ENCODE data around the gene CHMP2B. TPM values are rescaled to one million over a fixed set of nuclear protein-coding genes. Genes with fewer than 3 reads are reported as not detected.
A peak's percentile ranks its signal among the peaks of the same experiment; 100 is the strongest.

The CHMP2B gene
- total and polyA plus RNA-seq, 7 donors, result 33.2 to 106 (median 44.3) TPM

GRCh38 chr3:87248831-87249230, 21.7 kb downstream of the CHMP2B start:
- DNase-seq, result no peak
- no peaks in the 10 kb centered on the region for H3K27me3 ChIP-seq
- H3K4me3 ChIP-seq, result no peak overlapping the region
- H3K4me1 ChIP-seq, result peaks cover 0 to 20% (median 7%) of the 10 kb centered on the region in 4 donors
- H3K27ac ChIP-seq, result no peak overlapping the region
- intact Hi-C loops (cut with DNase I), result no loop called here
- no peak for TF ChIP-seq POLR2A (IDR thresholded peaks at IDR 0.05)
- no peak for TF ChIP-seq CTCF (IDR thresholded peaks at IDR 0.05)
- TF ChIP-seq EP300 (IDR thresholded peaks at IDR 0.05), result no peak
- no peak for TF ChIP-seq POLR2AphosphoS5 (IDR thresholded peaks at IDR 0.05)
- H3K36me3 ChIP-seq, result peaks cover 0 to 50% (median 6%) of the 10 kb centered on the region in 4 donors
- 79 to 95% methylated on average over 1 of the region's 1 CpG for WGBS, 2 donors
- H3K9me3 ChIP-seq, result no peaks in the 10 kb centered on the region

- intact Hi-C loops (cut with DNase I), result no loop called here
- Histone ChIP-seq H3K4me3 (no peak overlapping the region), H3K27me3 (no peaks in the 10 kb centered on the region), H3K27ac (no peak overlapping the region), H3K4me1 (peaks cover 0 to 22% (median 7%) of the 10 kb centered on the region in 4 donors), H3K9me3 (no peaks in the 10 kb centered on the region), H3K36me3 (peaks cover 0 to 54% (median 6%) of the 10 kb centered on the region in 4 donors)
- 97 to 98% methylated on average over 1 of the region's 1 CpG for WGBS, 2 donors
- DNase-seq, result no peak
- no peak for TF ChIP-seq POLR2AphosphoS5 (IDR thresholded peaks at IDR 0.05)
- no peak for TF ChIP-seq POLR2A (IDR thresholded peaks at IDR 0.05)
- TF ChIP-seq EP300 (IDR thresholded peaks at IDR 0.05), result no peak
- TF ChIP-seq CTCF (IDR thresholded peaks at IDR 0.05), result no peak
Observed at GRCh38 chr3:87250009-87250408, 22.9 kb downstream of the CHMP2B start.

GRCh38 chr3:87260270-87260669, 33.2 kb downstream of the CHMP2B start:
- TF ChIP-seq CTCF (IDR thresholded peaks at IDR 0.05), result peak in 1 of 4 experiments; percentile 58
- TF ChIP-seq EP300 (IDR thresholded peaks at IDR 0.05), result no peak
- H3K4me1 ChIP-seq, result no peaks in the 10 kb centered on the region
- no peak overlapping the region for H3K4me3 ChIP-seq
- DNase-seq, result no peak
- H3K27ac ChIP-seq, result no peak overlapping the region
- no peaks in the 10 kb centered on the region for H3K9me3 ChIP-seq
- intact Hi-C loops (cut with DNase I), result no loop called here
- H3K36me3 ChIP-seq, result no peaks in the 10 kb centered on the region
- no peaks in the 10 kb centered on the region for H3K27me3 ChIP-seq
- 36 to 40% methylated on average over 4 of the region's 4 CpGs for WGBS, 2 donors

- DNase-seq, result no peak
- Histone ChIP-seq H3K9me3 (no peaks in the 10 kb centered on the region), H3K36me3 (no peaks in the 10 kb centered on the region), H3K27ac (no peak overlapping the region), H3K4me1 (no peaks in the 10 kb centered on the region), H3K4me3 (no peak overlapping the region), H3K27me3 (no peaks in the 10 kb centered on the region)
- TF ChIP-seq EP300 (IDR thresholded peaks at IDR 0.05) (no peak), POLR2AphosphoS5 (IDR thresholded peaks at IDR 0.05) (no peak), CTCF (IDR thresholded peaks at IDR 0.05) (no peak), POLR2A (IDR thresholded peaks at IDR 0.05) (no peak)
- intact Hi-C loops (cut with DNase I), result no loop called here
- WGBS, 2 donors, result 46 to 62% methylated on average over 2 of the region's 2 CpGs
Observed at GRCh38 chr3:87261925-87262324, 34.8 kb downstream of the CHMP2B start.

- H3K27ac ChIP-seq, result no peak overlapping the region
- no peak overlapping the region for H3K4me3 ChIP-seq
- WGBS, 2 donors, result 80 to 83% methylated on average over 8 of the region's 8 CpGs
- TF ChIP-seq POLR2A (IDR thresholded peaks at IDR 0.05) (no peak), POLR2AphosphoS5 (IDR thresholded peaks at IDR 0.05) (no peak), EP300 (IDR thresholded peaks at IDR 0.05) (no peak), CTCF (IDR thresholded peaks at IDR 0.05) (no peak)
- H3K27me3 ChIP-seq, result no peaks in the 10 kb centered on the region
- intact Hi-C loops (cut with DNase I), result no loop called here
- H3K9me3 ChIP-seq, result no peaks in the 10 kb centered on the region
- no peak for DNase-seq
- no peaks in the 10 kb centered on the region for H3K4me1 ChIP-seq
- no peaks in the 10 kb centered on the region for H3K36me3 ChIP-seq
Observed at GRCh38 chr3:87267953-87268645, 41.0 kb downstream of the CHMP2B start.

All from sigmoid colon (tissue), 7 donors.